ENCODE measurements around the gene ILK.

Gene ILK
- total RNA-seq, result 43.0 to 108 reads per million in 2 donors

DNA sequence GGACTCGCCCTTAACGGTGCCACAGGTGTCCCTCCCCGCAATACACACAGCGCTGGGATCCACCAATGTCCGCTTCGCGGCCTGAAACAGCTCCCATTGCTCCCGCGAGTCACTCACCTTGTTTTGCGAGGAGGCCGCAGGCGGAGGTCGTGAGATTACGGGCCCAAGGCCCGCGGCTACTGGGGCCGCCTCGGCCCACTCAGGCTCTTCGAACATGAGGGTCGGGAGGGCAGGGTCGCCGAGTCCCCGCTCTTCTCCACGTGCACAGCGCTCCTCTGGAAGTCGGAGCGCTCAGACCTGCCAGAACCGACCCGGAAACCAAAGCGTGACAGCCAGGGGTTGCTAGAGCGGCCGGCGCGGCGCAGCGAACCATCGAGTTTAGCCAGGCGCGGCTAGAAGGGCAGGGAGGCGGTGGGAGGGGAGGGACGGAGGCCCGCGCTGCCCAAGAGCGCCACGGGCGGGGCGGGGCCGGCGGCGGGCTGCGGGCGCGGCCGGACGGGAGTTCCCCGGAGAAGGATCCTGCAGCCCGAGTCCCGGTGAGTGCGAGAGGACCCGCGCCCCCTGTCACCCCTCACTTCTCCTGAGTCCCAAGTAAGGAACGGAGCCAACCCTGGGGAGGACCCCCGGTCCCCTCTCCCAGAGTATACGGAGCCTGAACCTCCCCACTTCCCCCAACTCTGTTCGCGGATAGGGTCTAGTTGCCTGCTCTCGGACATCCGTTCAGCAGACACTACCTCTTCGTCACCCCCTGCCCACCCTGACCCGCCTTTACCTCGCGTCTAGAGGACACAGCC, at the start of gene ILK, which contains the start of gene RRP8:
Gene ILK, plus strand, starts transcription at position 488 of the 794 bp plus-strand sequence. CDS start 498 bp downstream, outside the sequence.
Gene RRP8, minus strand, starts transcription at position 330 of the 794 bp plus-strand sequence. Its CDS starts 114 bp downstream, at position 216.
- peak; percentile 75 for DNase-seq

DNA sequence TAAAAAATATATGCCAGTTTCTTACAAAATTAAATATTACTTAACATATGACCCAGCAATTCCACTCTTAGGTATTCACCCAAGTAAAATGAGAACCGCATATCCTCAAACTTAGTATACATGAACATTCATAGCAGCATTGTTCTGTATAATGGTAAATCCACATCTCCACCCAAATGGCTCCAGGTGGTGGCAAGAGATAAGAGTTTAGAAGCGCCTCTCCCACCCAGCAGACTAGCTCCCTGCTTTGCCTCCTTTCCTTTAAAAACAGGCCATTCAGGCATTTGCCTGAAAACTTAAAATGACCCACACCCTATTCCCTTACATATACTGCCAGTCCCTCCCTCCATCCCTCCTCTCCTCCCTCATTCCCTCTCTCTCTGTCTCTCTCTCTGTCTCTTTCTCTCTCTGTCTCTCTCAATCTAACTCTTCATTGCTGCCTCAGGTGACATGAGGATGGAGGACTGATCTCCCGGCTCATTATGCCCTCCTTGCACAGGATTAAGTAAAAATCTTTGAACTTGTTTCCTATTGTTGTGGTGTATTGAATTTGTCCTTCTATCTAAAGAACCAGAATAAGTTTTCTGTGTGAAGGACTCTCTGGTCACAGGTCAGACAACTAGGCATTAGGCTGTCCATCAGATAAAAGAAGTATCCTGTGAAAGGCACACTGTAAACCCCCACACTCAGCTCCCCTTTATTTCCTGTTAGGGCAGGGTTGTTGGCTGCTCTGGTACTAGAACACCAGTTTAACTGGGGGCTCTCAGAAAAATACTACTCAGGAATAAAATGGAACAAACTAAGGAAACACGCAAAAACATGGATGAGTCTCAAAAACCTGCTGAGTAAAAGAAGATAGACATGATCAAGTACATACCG, 48.5 kb upstream of the ILK start:
- no peak for DNase-seq

DNA sequence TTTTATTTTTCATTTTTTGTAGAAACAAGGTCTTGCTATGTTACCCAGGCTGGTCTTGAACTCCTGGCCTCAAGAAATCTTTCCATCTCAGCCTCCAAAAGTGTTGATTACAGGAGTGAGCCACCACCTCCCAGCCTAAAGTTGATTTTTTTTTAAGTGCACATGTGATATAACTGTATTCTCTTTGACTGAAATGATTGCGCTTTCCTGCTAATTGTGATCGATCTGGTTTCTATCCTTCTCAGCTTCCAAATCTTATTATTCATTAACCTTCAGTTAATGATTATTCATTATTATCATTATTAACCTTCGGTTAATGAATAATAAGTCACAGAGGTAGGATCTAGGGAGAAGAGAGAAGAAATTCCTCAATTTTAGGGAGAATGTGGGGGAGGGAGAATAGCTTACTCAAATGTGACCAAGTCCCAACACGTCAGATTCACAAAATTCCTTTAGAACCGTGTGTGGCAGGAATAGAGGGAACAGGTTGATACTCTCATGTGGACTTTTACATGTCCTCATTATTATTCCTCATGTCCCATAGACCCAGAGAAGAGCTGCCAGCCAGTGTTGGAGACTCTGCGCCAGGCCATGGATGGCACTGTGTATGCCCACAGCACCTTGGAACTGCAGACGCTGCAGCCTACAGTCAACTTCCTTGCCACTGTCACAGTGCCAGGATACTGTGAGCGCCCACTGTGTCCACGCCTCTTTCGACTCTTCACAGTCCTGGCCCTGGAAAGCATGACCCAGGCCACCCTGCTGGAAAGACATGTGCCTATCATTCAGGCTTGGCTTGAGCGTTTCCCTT, 47.2 kb upstream of the ILK start:
- no peak for DNase-seq

DNA sequence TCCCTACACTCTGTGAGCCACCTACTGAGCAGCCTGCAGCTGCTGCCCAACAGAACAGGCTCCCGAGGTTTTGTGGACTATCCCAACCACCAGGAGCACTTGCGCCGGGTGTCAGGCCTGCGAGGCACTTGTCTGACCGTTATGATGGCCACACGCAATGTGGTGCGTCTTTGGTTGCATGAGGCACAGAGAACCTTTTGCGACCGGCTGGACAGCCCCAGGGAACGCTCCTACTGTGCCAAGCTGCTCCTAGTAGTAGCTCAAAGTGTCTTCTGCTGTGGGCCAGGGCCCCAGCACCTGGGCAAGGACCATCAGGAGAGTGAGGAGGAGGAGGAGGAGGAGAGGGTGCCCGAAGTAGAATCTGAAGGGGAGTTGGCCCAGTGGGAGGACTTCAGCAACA, 46.5 kb upstream of the ILK start:
- no peak for DNase-seq

DNA sequence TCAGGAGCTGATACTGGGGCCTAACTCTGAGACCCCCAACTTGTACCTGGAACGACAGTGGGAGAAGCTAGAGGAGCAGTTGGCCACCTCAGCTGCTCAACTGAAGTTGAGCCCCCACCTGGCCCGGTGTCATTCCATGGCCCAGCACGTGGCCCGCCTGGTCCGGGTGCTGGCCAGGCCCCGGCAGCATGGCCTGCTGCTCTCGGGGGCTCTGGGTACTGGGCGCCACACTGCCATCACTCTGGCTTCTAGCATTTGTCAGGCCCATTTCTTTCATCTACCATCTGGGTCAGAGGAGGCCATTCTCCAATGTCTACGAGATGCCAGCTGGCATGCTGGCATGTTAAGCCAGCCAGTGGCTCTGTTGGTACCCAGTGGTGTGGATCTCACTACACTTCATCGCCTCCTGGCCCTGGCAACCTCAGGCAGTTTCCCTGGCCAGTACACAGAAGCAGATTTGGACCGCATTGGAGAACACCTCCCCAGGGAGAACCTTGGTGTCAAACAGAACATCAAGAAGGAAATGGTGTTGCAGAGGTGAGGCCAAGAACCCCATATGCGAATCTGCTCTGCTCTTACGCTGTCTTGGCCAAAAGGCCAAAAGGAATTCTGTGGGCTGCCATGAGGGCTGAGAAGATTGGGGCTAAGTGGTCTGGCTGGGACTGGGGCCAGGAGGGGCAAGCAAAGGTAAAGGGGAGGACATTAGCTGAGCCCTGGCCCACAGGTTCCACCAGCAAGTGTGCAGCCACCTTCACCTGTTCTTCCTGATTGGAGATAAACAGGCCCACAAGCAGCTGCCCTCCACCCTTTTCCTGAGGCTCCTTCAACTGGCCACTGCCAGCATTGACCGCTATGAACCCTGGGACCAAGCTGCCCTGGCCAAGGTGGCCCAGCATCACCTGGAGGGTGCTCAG, 45.6 kb upstream of the ILK start:
- no peak for DNase-seq

DNA sequence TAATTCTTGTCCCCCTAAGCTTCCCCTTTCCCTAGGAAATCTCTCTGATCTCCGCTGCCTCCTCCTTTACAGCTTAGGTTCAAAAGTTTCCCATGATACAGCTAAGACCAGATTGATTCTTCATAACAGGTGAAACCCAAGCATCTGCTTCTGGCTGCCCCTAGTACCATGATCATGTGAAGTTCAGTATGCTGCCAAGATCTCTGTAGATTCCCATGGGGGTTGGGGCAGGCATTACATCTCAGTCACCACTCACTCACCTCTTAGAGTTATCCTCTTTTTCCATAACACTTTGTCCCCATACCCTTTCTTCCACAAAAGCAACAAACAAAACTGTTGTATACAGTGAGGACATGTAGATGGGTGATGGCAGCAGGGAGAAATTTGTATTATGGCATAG, 44.2 kb upstream of the ILK start:
- DNase-seq, result no peak

DNA sequence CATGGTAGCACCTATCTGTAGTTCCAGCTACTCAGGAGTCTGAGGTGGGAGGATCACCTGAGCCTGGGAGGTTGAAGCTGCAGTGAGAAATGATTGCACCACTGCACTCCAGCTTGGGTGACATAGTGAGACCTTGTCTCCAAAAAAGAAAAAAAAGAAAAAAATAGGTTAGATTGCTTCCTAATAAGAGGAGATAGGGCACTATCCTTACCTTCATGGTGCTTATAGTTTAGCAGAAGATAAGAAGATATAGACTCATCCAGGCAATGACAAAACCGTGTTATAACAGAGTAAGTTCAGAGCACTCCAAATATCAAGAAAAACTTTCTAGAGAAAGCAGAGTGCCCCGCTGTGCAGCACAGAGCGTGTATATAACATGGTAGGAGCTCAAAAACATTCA, 42.3 kb upstream of the ILK start:
- DNase-seq, result no peak

DNA sequence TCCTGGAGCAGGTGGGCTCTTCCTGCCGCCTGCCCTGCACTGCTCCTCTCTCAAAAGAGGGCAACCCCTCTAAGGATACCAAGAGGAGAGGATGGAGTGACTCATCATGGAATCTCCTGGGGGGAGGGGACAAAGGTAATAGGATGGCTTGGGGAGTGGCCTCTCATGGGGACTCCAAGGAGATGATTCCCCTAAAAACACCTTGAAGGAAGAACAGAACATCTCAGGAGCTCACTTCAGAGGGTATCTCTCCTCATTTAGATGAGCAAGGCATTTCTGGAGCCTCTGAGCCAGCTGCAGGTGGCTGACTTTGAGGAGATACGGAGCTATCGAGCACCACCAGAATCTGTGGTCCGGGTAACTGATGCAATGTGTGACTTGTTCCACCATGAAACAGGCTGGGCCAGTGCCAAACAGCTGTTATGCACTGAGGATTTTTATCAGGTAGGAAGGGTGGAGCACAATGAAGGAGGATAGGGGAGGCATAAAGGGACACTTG, 40.4 kb upstream of the ILK start:
- DNase-seq, result no peak

DNA sequence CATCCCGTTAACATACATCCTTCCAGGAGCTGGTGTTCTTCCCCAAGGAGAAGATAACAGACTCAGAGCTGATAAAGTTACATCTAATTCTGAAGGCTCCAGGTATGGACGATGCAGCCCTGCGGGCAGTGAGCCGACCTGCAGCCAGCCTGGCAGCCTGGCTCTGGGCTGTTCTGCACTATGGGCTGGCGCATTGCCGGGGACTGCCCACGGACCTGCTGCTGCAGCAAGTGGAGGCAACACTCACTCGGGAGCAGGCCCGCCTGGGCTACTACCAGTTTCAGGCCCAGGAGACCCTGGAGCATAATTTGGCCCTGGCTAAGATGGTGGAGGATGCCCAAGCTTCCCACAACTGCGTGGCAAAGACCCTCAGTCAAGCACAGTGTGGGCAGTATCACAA, 39.9 kb upstream of the ILK start:
- no peak for DNase-seq

DNA sequence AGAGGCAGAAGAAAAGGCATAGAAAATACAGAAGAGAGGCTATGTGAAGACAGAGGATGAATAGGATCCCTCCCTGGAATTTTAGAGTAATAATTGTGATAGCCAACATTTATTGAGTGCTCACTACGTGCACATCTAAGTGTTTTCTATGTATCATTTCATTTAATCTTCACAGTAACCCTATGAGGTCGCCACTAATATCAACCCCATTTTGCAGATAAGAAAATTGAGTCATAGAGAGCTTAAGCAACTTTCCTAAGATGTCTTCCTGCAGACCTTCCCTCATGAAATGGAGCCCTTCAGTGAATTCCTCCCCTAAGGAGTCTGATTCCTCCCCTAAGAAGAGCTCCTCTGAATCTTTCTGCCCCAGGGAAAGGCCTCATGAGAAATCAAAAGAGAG, 38.2 kb upstream of the ILK start:
- DNase-seq, result no peak

DNA sequence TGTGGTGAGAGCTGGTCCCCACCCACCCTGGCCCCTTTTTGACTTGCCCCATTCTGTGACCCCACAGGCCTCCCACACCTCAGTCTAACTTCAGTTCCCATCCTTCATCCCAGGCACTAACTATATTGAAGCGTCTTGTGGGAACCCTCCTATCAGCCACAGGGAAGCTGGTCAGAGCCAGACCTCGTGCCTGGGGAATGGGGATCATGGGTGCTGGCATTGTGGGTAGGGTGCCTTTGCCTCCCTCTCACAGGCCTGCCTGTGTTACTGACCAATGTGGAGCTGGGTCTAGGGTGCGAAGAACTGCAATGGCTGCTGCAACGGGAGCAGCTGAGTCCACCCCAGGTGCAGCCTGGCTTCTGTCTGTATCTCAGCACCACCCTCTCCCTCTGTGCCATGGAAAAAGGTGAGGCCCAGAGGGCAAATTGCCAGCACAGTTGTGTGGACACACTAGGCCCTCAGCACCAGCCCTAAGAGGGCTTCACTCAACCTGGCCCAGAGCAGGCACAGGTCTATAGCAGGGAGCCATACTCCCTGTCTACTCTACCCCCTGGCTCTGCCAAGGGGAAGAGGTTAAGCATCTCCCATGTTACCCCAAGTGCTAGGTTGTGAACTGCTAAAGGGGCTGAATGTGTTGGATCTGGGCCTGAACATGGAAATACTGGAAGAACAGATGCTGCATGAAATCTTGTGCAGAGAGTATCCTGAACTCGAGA, 37.4 kb upstream of the ILK start:
- no peak for DNase-seq

DNA sequence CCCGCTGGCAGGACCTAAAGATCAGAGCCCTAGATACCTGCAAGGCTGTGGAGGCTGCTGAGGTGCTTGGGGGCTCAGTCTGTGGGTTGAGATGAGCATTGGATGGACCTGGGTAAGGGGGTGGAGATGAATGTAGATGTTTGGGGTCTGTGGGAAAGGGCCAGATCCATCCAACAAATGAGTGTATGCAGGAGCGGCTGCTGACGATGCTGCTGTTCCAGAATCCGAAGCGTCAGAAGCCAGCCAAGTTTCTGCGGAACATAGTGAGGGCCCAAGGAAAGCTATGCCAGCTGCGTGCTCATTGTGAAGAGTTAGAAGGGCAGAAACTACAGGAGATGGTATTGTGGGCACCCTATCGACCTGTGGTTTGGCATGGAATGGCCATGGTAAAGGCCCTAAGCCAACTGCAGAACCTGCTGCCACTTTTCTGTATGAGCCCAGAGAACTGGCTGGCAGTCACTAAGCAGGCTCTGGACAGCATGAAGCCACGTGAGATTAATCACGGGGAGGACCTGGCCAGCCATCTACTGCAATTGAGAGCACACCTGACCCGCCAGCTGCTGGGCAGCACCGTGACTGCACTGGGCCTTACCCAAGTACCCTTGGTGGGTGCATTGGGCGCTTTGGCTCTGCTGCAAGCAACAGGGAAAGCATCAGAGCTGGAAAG, 36.7 kb upstream of the ILK start:
- no peak for DNase-seq

DNA sequence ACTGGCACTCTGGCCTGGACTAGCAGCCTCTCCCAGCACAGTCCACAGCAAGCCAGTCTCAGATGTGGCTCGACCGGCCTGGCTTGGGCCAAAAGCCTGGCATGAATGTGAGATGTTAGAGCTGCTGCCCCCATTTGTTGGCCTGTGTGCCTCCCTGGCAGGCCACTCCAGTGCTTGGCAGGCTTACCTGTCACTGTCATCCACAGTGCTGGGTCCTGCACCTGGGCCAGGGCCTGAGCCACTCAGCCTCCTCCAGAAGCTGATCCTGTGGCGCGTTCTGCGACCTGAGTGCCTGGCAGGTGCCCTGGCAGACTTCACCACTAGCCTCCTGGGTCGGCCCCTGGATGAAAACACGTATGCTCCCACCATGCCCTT, 36.2 kb upstream of the ILK start:
- DNase-seq, result no peak

DNA sequence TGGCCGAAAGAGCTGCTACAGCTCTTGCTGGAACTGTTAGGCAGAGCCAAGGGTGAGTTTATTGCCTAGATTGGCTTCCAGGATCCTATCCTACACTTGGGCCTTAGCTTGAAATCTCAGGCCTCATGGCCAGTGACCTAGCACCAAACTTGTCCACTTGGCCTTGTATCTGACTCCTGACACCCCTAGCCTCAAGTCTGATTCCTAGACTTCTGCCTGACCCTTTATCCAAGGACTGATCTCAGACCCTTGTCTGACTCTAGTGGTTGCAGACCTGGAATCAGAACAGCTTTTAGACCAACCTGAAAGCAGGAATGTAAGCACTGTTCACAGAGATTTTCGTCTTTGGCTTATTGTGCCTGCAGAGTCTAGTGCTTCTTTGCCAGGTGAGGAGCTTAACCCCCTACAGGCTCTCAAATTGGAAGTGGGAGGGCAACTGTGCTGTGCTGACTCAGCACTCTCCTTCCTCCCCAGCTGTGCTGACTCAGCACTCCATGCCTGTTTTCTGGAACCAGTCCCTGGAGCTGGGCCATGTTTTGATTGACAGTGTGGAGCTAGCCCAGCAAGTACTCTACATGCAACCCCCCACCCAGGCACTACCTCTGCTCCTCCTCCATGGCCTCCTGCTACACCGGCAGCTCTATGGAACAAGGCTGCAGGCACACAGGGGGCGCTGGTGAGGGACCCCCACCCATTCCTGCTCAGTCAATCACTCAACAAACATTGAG, 35.2 kb upstream of the ILK start:
- no peak for DNase-seq

DNA sequence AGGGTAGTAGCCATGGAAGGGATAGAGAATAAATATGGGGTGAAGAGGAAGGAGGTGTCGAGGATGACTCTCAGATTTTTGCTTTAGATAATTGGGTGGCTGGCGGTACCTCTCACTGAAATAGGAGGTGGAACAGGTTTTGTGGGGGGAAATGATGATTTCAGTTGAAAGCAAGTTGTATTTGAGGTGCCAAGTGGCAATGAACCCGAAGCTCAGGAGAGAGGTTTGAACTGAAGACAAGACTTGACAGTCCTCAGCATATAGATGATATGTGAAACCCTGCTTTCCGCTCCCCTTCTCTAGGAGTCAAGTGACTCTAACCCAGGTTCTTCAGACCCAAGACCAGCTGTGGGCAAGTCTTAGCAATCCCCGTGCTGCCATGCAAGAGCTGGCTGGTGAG, 33.9 kb upstream of the ILK start:
- DNase-seq, result no peak

DNA sequence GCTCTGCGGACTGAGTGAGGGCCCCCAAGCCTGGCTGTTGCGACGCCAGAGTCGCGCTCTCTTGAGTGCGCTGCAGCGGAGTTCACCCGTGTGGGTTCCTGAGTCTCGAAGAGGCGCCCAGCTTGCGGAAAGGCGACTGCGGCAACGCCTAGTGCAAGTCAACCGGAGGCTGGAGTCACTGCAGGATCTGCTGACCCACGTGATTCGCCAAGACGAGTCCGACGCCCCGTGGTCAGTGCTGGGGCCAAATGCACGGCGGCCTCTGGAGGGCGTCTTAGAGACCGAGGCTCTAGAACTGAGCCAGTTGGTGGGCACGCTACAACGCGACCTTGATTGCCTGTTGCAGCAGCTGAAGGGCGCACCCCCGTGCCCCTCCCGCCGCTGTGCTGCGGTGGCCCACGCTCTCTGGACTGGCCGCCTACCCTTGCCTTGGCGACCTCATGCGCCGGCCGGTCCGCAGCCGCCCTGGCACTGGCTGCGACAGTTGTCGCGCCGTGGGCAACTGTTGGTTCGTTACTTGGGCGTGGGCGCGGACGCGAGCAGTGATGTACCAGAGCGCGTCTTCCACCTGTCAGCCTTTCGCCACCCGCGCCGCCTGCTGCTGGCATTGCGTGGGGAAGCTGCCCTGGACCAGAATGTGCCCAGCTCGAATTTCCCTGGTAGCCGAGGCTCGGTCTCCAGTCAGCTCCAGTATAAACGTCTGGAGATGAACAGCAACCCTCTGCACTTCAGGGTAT, 32.7 kb upstream of the ILK start:
- DNase-seq, result no peak

DNA sequence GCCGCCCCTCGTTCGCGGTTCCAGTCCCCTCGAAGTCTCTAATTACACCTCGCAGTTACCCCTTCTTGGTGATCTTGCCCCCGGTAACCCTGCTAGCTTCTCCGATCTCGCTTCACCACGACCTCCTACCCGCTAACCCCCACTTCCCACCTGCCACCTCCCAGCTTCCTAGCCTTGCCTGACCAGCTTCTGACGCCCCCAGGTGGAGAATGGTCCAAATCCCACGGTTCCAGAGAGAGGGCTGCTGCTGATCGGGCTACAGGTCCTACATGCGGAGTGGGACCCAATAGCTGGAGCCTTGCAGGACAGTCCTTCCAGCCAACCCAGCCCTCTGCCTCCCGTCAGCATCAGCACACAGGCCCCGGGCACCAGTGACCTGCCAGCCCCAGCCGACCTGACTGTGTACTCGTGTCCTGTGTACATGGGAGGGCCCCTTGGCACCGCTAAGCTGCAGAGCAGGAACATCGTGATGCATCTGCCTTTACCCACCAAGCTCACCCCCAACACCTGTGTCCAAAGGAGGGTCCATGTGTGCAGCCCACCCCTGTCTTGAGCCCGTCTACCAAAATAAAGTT, 32.1 kb upstream of the ILK start:
- no peak for DNase-seq

DNA sequence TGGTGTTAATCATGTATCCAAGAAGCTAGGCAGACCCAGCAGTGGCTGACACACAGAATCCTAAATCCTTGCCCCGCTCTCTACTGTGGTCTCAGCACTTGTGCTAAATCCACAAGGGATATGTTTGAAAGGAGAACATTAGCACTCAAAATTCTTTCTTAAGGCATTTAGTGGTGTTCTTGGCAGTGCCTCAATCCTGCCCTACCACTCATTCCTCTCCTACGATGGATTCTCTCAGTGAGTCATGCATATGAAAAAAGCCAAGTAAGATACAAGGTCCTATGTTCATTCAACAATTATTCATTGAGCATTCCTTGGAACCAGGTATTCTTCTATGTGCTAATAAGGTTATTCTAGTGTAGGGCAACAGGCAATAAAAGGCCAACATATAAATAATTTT, 31.4 kb upstream of the ILK start:
- no peak for DNase-seq

All from T-helper 9 cell (primary cell).